Endothelial cell of umbilical vein (primary cell): Measurements from ENCODE around the gene CD84.

ENCODE experiments used
- EZH2 ChIP-seq: IDR thresholded peaks from 2 replicates; pipeline ENCODE4 v1.6.1; 2012; ENCODE audit warnings: borderline replicate concordance, low read depth, mild to moderate bottlenecking, moderate library complexity, low read length, inconsistent platforms; ENCODE audit not compliant: severe bottlenecking
- MYC ChIP-seq: IDR thresholded peaks from one replicate; pipeline ENCODE4 v1.6.1; 2011; ENCODE audit warnings: mild to moderate bottlenecking, low read depth, low read length
- POLR2A ChIP-seq: IDR thresholded peaks from 2 replicates; pipeline ENCODE4 v1.6.1; 2012; ENCODE audit warnings: low read depth, mild to moderate bottlenecking, control low read depth, low read length
- POLR2AphosphoS5 ChIP-seq: IDR thresholded peaks from 2 replicates; pipeline ENCODE4 v1.6.1; 2012; ENCODE audit warnings: low read depth, mild to moderate bottlenecking, control low read depth, low read length, moderate library complexity; ENCODE audit not compliant: insufficient read depth
- TF ChIP-seq, protein P1 (sequence below): IDR thresholded peaks from 2 replicates; pipeline ENCODE4 v1.6.1; 2011; ENCODE audit not compliant: insufficient read depth, insufficient read length
- TF ChIP-seq, protein P2 (sequence below), 2 donors: IDR thresholded peaks; 1 replicate in 1 of 2; 2 replicates in 1 of 2; pipeline ENCODE4 v1.5.1; 2011; ENCODE audit warnings: low read length in 2 of 2, mild to moderate bottlenecking in 2 of 2, moderate library complexity in 2 of 2, control low read depth in 1 of 2, inconsistent platforms in 1 of 2, low read depth in 1 of 2; ENCODE audit not compliant: insufficient read depth in 1 of 2; ENCODE audit errors: extremely low read depth in 1 of 2

DNA sequence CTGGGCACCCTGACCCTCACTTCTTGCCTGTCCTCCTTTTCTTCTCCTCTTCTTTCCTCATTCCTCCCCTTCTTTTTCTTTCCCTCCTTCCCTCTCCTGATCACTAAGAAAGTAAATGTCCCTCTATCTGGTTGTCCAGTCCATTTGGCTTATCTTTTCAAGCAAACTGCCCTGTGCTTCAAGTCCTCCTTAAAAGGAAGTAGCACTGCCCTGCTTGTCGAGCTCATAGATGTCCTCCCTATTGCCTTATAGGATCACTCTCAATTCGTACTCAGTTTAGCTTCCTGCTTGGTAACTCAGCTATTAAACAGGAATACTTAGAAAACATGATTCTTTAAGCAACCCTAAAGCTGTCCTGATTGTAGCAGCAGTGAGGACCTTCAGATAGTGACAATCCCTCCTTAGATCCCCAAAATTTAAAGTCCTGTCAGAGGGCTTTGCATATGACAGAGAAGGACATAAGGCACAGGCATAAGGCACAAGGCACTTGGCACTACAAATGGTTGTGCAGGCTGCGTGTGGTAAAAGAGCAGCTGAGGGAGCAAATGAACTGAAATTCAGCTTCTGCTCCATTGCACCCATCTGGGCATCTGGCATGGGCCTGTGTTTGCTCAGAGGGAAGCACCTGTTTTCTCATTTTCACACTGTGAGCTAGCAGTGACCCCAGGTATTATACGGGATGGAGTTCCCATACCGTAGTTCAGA, 30.2 kb downstream of the CD84 start:
- TF ChIP-seq, protein P1, sequence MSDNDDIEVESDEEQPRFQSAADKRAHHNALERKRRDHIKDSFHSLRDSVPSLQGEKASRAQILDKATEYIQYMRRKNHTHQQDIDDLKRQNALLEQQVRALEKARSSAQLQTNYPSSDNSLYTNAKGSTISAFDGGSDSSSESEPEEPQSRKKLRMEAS, result no peak
- TF ChIP-seq EZH2 (no peak), POLR2AphosphoS5 (no peak), MYC (no peak), POLR2A (no peak)
- TF ChIP-seq, protein P2, sequence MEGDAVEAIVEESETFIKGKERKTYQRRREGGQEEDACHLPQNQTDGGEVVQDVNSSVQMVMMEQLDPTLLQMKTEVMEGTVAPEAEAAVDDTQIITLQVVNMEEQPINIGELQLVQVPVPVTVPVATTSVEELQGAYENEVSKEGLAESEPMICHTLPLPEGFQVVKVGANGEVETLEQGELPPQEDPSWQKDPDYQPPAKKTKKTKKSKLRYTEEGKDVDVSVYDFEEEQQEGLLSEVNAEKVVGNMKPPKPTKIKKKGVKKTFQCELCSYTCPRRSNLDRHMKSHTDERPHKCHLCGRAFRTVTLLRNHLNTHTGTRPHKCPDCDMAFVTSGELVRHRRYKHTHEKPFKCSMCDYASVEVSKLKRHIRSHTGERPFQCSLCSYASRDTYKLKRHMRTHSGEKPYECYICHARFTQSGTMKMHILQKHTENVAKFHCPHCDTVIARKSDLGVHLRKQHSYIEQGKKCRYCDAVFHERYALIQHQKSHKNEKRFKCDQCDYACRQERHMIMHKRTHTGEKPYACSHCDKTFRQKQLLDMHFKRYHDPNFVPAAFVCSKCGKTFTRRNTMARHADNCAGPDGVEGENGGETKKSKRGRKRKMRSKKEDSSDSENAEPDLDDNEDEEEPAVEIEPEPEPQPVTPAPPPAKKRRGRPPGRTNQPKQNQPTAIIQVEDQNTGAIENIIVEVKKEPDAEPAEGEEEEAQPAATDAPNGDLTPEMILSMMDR (IDR thresholded peaks at IDR 0.05; ENCODE audit: extremely low read depth in 1 of 2, insufficient read depth in 1 of 2, low read depth in 1 of 2, low read length in 2 of 2), result no peak
